H1 (cell line): Measurements from ENCODE around the gene XRN2. TPM values are rescaled to one million over a fixed set of nuclear protein-coding genes. Genes with fewer than 3 reads are reported as not detected.

ENCODE experiments used
- CTCF ChIA-PET: fragments of 300-600 bp; sonication (Branson Sonifier 250); formaldehyde crosslinking; loops from one replicate; lab custom pipeline; 2021; ENCODE audit not compliant: partially characterized antibody; lab: Charles Lee
- POLR2A ChIA-PET: fragments of 300-600 bp; sonication (Branson Sonifier 250); formaldehyde crosslinking; loops from one replicate; lab custom pipeline; 2021; ENCODE audit warnings: inconsistent platforms; ENCODE audit not compliant: partially characterized antibody; lab: Charles Lee
- DNase-seq, 2 experiments: peaks; one replicate each; pipeline versions ENCODE4 v3.0.0 to v3.0.0-alpha.2; 2010 to 2022; ENCODE audit warnings: low spot score in 2 of 2, low read depth in 1 of 2, mixed read lengths in 1 of 2
- FAIRE-seq: peaks from 2 replicates; lab custom pipeline; 2011; peaks lifted over from hg19 to GRCh38; lab: Jason Lieb, UNC
- H2AFZ ChIP-seq: 2 replicates; pipeline ENCODE4 v1.8.1; 2012; ENCODE audit warnings: low read length, inconsistent platforms
- H2AK5ac ChIP-seq: 2 replicates; pipeline ENCODE4 v1.6.1; 2013; ENCODE audit warnings: low read depth, low read length
- H2BK120ac ChIP-seq: replicated peaks from 2 replicates; pipeline ENCODE3; 2013; ENCODE audit warnings: low read depth, low read length, inconsistent platforms
- H2BK12ac ChIP-seq: 2 replicates; pipeline ENCODE4 v1.6.1; 2013; ENCODE audit warnings: low read depth, low read length
- H2BK15ac ChIP-seq: 2 replicates; pipeline ENCODE4 v1.6.1; 2013; ENCODE audit warnings: low read length
- H2BK20ac ChIP-seq: 2 replicates; pipeline ENCODE4 v1.6.1; 2013; ENCODE audit warnings: low read length
- H2BK5ac ChIP-seq: 2 replicates; pipeline ENCODE4 v1.6.1; 2013; ENCODE audit warnings: low read depth, low read length
- H3K14ac ChIP-seq: 2 replicates; pipeline ENCODE4 v1.6.1; 2013; ENCODE audit warnings: inconsistent platforms; ENCODE audit not compliant: insufficient read length
- H3K18ac ChIP-seq: 2 replicates; pipeline ENCODE4 v1.6.1; 2013; ENCODE audit warnings: low read length; ENCODE audit errors: extremely low read depth
- H3K23ac ChIP-seq: 2 replicates; pipeline ENCODE4 v1.6.1; 2013; ENCODE audit warnings: inconsistent platforms; ENCODE audit not compliant: insufficient read length
- H3K23me2 ChIP-seq: 2 replicates; pipeline ENCODE4 v1.6.1; 2013; ENCODE audit warnings: low read depth, low read length
- H3K27ac ChIP-seq: 2 replicates; pipeline ENCODE4 v1.6.1; 2011; ENCODE audit warnings: low read depth, low read length, inconsistent platforms
- H3K27me3 ChIP-seq, 4 experiments: replicated peaks in 1 of 4; 1 replicate in 1 of 4; 2 replicates in 3 of 4; pipeline versions ENCODE4 v1.6.1 to v1.8.1; 2011 to 2013; ENCODE audit warnings: low read length in 3 of 4, mild to moderate bottlenecking in 3 of 4, inconsistent platforms in 2 of 4, mixed read lengths in 2 of 4, moderate library complexity in 1 of 4; ENCODE audit not compliant: control insufficient read depth in 3 of 4, insufficient read depth in 3 of 4; ENCODE audit errors: extremely low read depth in 1 of 4
- H3K36me3 ChIP-seq, 4 experiments: 2 replicates each; pipeline versions ENCODE4 v1.6.1 to v1.8.1; 2011 to 2013; ENCODE audit warnings: mild to moderate bottlenecking in 4 of 4, low read length in 3 of 4, moderate library complexity in 2 of 4, control low read depth in 1 of 4, inconsistent platforms in 1 of 4; ENCODE audit not compliant: insufficient read depth in 4 of 4, control insufficient read depth in 2 of 4
- H3K4ac ChIP-seq: replicated peaks from 2 replicates; pipeline ENCODE3; 2013; ENCODE audit warnings: low read length, low read depth, mixed read lengths, inconsistent platforms; ENCODE audit not compliant: insufficient read length
- H3K4me1 ChIP-seq, 4 experiments: replicated peaks in 1 of 4; 1 replicate in 1 of 4; 2 replicates in 3 of 4; pipeline versions ENCODE4 v1.6.1 to v1.8.1; 2011 to 2013; ENCODE audit warnings: low read length in 3 of 4, inconsistent platforms in 2 of 4, mixed read lengths in 1 of 4; ENCODE audit not compliant: insufficient read depth in 4 of 4, control insufficient read depth in 3 of 4
- H3K4me2 ChIP-seq, 2 experiments: 2 replicates each; pipeline versions ENCODE4 v1.6.1 to v1.8.1; 2011 to 2013; ENCODE audit warnings: low read depth in 2 of 2, low read length in 2 of 2, control low read depth in 1 of 2, inconsistent platforms in 1 of 2, mild to moderate bottlenecking in 1 of 2; ENCODE audit not compliant: insufficient read depth in 1 of 2
- H3K4me3 ChIP-seq, 4 experiments: fragments of 200-600, 300-600 bp in 1 of 4; sonication (generic), shearing (Covaris generic), sonication (Bioruptor Twin) in 1 of 4; 2 replicates each; pipeline versions ENCODE4 v1.5.1 to v1.8.1; 2011 to 2016; ENCODE audit warnings: low read length in 4 of 4, low read depth in 3 of 4, control low read depth in 2 of 4, inconsistent platforms in 2 of 4, mild to moderate bottlenecking in 2 of 4, mixed read lengths in 1 of 4, moderate library complexity in 1 of 4; ENCODE audit not compliant: insufficient read depth in 2 of 4; ENCODE audit errors: extremely low read depth in 1 of 4
- H3K56ac ChIP-seq: replicated peaks from 2 replicates; pipeline ENCODE3; 2013; ENCODE audit warnings: low read depth, mild to moderate bottlenecking, mixed read lengths, low read length, inconsistent platforms; ENCODE audit not compliant: insufficient read length
- H3K79me1 ChIP-seq: 2 replicates; pipeline ENCODE4 v1.6.1; 2013; ENCODE audit warnings: low read depth, low read length, control low read depth
- H3K79me2 ChIP-seq, 2 experiments: 2 replicates each; pipeline versions ENCODE4 v1.6.1 to v1.8.1; 2012 to 2013; ENCODE audit warnings: low read length in 2 of 2, mild to moderate bottlenecking in 2 of 2, inconsistent platforms in 1 of 2; ENCODE audit not compliant: insufficient read depth in 2 of 2, control insufficient read depth in 1 of 2
- H3K9ac ChIP-seq, 4 experiments: replicated peaks in 1 of 4; 1 replicate in 1 of 4; 2 replicates in 3 of 4; pipeline versions ENCODE4 v1.6.1 to v1.8.1; 2011 to 2013; ENCODE audit warnings: low read depth in 3 of 4, low read length in 3 of 4, control low read depth in 2 of 4, mild to moderate bottlenecking in 2 of 4, moderate library complexity in 2 of 4, inconsistent platforms in 1 of 4; ENCODE audit errors: extremely low read depth in 1 of 4
- H3K9me3 ChIP-seq, 2 experiments: 2 replicates each; pipeline versions ENCODE4 v1.6.1 to v1.8.1; 2012 to 2013; ENCODE audit warnings: mild to moderate bottlenecking in 2 of 2, moderate library complexity in 2 of 2, control low read depth in 1 of 2, inconsistent platforms in 1 of 2, low read depth in 1 of 2, low read length in 1 of 2, mixed read lengths in 1 of 2; ENCODE audit not compliant: insufficient read depth in 2 of 2
- H4K20me1 ChIP-seq, 2 experiments: replicated peaks in 1 of 2; 2 replicates each; pipeline versions ENCODE3 to v1.8.1; 2011 to 2013; ENCODE audit warnings: inconsistent platforms in 2 of 2, low read length in 2 of 2, mild to moderate bottlenecking in 1 of 2; ENCODE audit not compliant: insufficient read depth in 2 of 2, control insufficient read depth in 1 of 2
- H4K5ac ChIP-seq: 2 replicates; pipeline ENCODE4 v1.6.1; 2013; ENCODE audit warnings: low read length, low read depth, mixed read lengths, inconsistent platforms; ENCODE audit not compliant: insufficient read length
- H4K8ac ChIP-seq: 2 replicates; pipeline ENCODE4 v1.8.0; 2013; ENCODE audit warnings: mild to moderate bottlenecking, moderate library complexity, low read length, inconsistent platforms; ENCODE audit not compliant: insufficient read depth; ENCODE audit errors: extremely low read depth
- H4K91ac ChIP-seq: replicated peaks from 2 replicates; pipeline ENCODE3; 2013; ENCODE audit warnings: low read length, mixed read lengths, inconsistent platforms; ENCODE audit not compliant: insufficient read length
- CBX8 ChIP-seq: fragments of 300-800, 300-1000 bp; sonication (generic); IDR thresholded peaks from 2 replicates; pipeline ENCODE4 v1.7.1; 2016; ENCODE audit warnings: low read depth, low read length, borderline replicate concordance
- CHD2 ChIP-seq: IDR thresholded peaks from 2 replicates; pipeline ENCODE4 v1.6.1; 2012; ENCODE audit warnings: low read length, improper control_type of control experiment
- CTBP2 ChIP-seq: IDR thresholded peaks from 2 replicates; pipeline ENCODE4 v1.7.0; 2011; ENCODE audit warnings: borderline replicate concordance, mild to moderate bottlenecking, moderate library complexity, mixed read lengths, low read length; ENCODE audit not compliant: insufficient read depth, insufficient read length
- RFX5 ChIP-seq: IDR thresholded peaks from 2 replicates; pipeline ENCODE4 v1.6.1; 2011; ENCODE audit warnings: low read depth, low read length, improper control_type of control experiment, borderline replicate concordance
- SAP30 ChIP-seq: fragments of 300-600 bp; sonication (generic); IDR thresholded peaks from 2 replicates; pipeline ENCODE4 v1.7.1; 2012; ENCODE audit warnings: low read length, moderate library complexity, mild to moderate bottlenecking, inconsistent platforms; ENCODE audit not compliant: insufficient read depth, insufficient replicate concordance
- SIN3A ChIP-seq, 2 experiments: IDR thresholded peaks in 1 of 2; conservative IDR thresholded peaks in 1 of 2; 2 replicates each; pipeline ENCODE4 v1.6.1; 2011 to 2012; ENCODE audit warnings: low read length in 2 of 2, improper control_type of control experiment in 1 of 2, low read depth in 1 of 2, mild to moderate bottlenecking in 1 of 2
- TBP ChIP-seq: IDR thresholded peaks from 2 replicates; pipeline ENCODE4 v1.6.1; 2011; ENCODE audit warnings: low read depth, low read length, improper control_type of control experiment
- WGBS, 2 experiments: shearing (Covaris generic) in 1 of 2; methylation state at CpG; one replicate each; pipeline versions ENCODE4 v1.1.6 to v1.1.7; 2013 to 2015; ENCODE audit warnings: low lambda C conversion rate in 2 of 2, mixed read lengths in 2 of 2, inconsistent platforms in 1 of 2, low coverage in 1 of 2, missing lambda C conversion rate in 1 of 2; ENCODE audit not compliant: insufficient replicate concordance in 2 of 2, insufficient coverage in 1 of 2, insufficient read length in 1 of 2; ENCODE audit errors: extremely low coverage in 1 of 2, missing lambda C conversion rate in 1 of 2; 5-methylcytosine and 5-hydroxymethylcytosine counted together
- polyA plus RNA-seq, 7 experiments: library from polyadenylated mRNA; depleted of rRNA in 3 of 7; stranded (reverse) in 5 of 7; unstranded in 2 of 7; fragments of >200 nt in 5 of 7; fragments of 200-250 nt in 2 of 7; gene quantifications; 1 replicate in 5 of 7; 2 replicates in 1 of 7; 4 replicates in 1 of 7; pipeline versions ENCODE4 v1.2.1 to v1.2.3, GENCODE V29; 2011 to 2013; ENCODE audit warnings: missing spikeins in 2 of 7, mixed read lengths in 2 of 7
- total RNA-seq: library from RNA; stranded (reverse); fragmentation: NEBNext Ultra II Directional; extraction: Animal tissue kit (Norgen Biotek cat#: 25700); gene quantifications from 2 replicates; pipeline ENCODE4 v1.2.1, GENCODE V29; 2021

The XRN2 gene
- total and polyA plus RNA-seq, 2 of the 8 experiments (the other 6 are each of a cell fraction or from before 2014, with no cell fraction given): 60.3 to 139 TPM

DNA sequence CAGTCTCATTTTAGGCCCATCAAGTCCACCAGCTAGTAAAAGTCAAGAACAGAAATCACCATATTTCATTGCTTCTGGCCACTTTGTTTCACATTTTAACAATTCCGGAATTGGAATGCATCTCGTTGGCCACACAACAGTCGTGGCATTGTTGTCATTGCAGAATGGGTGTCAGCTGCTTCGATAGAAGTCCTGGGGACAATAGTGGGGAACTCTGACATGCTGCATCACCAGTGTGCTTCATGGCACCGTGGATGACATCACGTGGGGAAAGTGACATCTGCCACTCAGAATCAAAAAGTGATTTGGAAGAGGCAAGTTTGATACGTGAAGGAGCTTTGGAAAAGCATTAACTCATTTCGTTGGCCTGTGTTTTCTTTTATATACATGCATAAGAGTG lies 43.8 kb upstream of the XRN2 start:
- no peaks in the 10 kb centered on the region for H3K9me3 ChIP-seq
- no peak overlapping the region for H3K4me3 ChIP-seq
- H2BK12ac ChIP-seq: no peak overlapping the region
- H3K27ac ChIP-seq: no peak overlapping the region
- peak; percentile 19 for FAIRE-seq
- no peaks in the 10 kb centered on the region for H4K20me1 ChIP-seq
- no peaks in the 10 kb centered on the region for H3K23me2 ChIP-seq
- ChIA-PET POLR2A (no interaction called here), CTCF (no interaction called here)
- no peak overlapping the region for H3K23ac ChIP-seq
- no peak overlapping the region for H3K4me2 ChIP-seq
- no peak overlapping the region for H2AK5ac ChIP-seq
- no peak overlapping the region for H3K4ac ChIP-seq
- H4K5ac ChIP-seq: no peak overlapping the region
- H4K91ac ChIP-seq: no peak overlapping the region
- no peak overlapping the region for H3K18ac ChIP-seq
- DNase-seq: no peak
- no peak overlapping the region for H4K8ac ChIP-seq
- no peaks in the 10 kb centered on the region for H3K79me1 ChIP-seq
- H3K9ac ChIP-seq: no peak overlapping the region
- H2BK15ac ChIP-seq: no peak overlapping the region
- H2BK120ac ChIP-seq: no peak overlapping the region
- H2BK5ac ChIP-seq: no peak overlapping the region
- no peak overlapping the region for H2BK20ac ChIP-seq
- H3K56ac ChIP-seq: no peak overlapping the region
- no peaks in the 10 kb centered on the region for H3K4me1 ChIP-seq
- no peak overlapping the region for H2AFZ ChIP-seq
- H3K36me3 ChIP-seq: no peaks in the 10 kb centered on the region
- WGBS, 2 experiments: 88% methylated on average over 8 of the region's 8 CpGs; no CpG with 5 or more reads in 1 of the 2 experiments
- no peak overlapping the region for H3K14ac ChIP-seq
- H3K27me3 ChIP-seq: no peaks in the 10 kb centered on the region
- H3K79me2 ChIP-seq: no peaks in the 10 kb centered on the region
- TF ChIP-seq CTBP2: no peak
- TF ChIP-seq SAP30: no peak
- no peak for TF ChIP-seq SIN3A (conservative IDR thresholded peaks at IDR 0.05 in 1 of 2, IDR thresholded peaks at IDR 0.05 in 1 of 2; ENCODE audit: low read depth in 1 of 2, low read length in 2 of 2)
- TF ChIP-seq CBX8: no peak
- TF ChIP-seq CHD2: no peak
- TF ChIP-seq RFX5: no peak
- TF ChIP-seq TBP: no peak
